Erythroblast (primary cell): Measurements from ENCODE around the gene SMAD4.
"Not testable (repeated sequence)": the region's sequence is repeated elsewhere in the genome, so short reads cannot be mapped to it uniquely, and the experiment has no call there.

Experiments used
- GATA1 ChIP-seq: IDR thresholded peaks from 2 replicates; pipeline ENCODE4 v1.6.1; 2011; ENCODE audit warnings: low read depth, mild to moderate bottlenecking, control low read depth, low read length, moderate library complexity
- POLR2A ChIP-seq: IDR thresholded peaks from 2 replicates; pipeline ENCODE4 v1.6.1; 2011; ENCODE audit warnings: mild to moderate bottlenecking, low read length

- not testable (repeated sequence) for TF ChIP-seq POLR2A, GATA1
These were observed 89.5 kb downstream of the SMAD4 start for GRCh38 chr18:51119561-51119960.
